Panc1 (cell line): ENCODE results near the gene RNU11.

Source experiments
- POLR2AphosphoS5 ChIP-seq: IDR thresholded peaks from 2 replicates; pipeline ENCODE4 v1.6.1; 2012; ENCODE audit warnings: mild to moderate bottlenecking, low read depth, low read length, moderate library complexity
- SIN3A ChIP-seq: IDR thresholded peaks from 2 replicates; pipeline ENCODE4 v1.6.1; 2012; ENCODE audit warnings: low read depth, mild to moderate bottlenecking, low read length, moderate library complexity, borderline replicate concordance; ENCODE audit not compliant: insufficient read depth
- TF ChIP-seq, protein P1 (sequence below), 2 experiments: IDR thresholded peaks; 2 replicates each; pipeline ENCODE4 v1.6.1; 2011 to 2012; ENCODE audit warnings: low read depth in 2 of 2, control low read depth in 1 of 2, low read length in 1 of 2, mild to moderate bottlenecking in 1 of 2, moderate library complexity in 1 of 2; ENCODE audit not compliant: insufficient read depth in 1 of 2
- TF ChIP-seq, protein P2 (sequence below): fragments of 450-650 bp; IDR thresholded peaks from 2 replicates; pipeline ENCODE4 v1.5.1; 2017; ENCODE audit warnings: mild to moderate bottlenecking

DNA sequence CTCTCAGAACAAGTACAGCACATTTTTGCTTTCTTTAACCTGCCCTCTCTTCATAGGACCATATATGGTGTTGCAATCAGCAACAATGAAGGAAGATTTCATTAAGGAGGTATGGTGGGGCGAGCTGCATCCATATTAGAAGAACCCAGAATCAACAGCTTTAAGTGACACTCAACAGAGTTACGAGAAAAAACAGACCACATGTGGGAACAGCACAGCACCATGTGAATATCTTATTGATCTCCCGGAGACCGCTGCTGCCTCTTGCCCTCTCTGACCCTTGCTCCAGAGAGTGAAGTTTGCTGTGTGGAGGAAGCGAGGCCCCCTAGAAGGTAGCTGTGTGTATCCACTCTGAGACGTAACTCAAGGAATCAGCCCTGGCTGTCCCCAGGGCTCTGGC lies 43.4 kb upstream of the RNU11 start:
- TF ChIP-seq POLR2AphosphoS5, result no peak
- TF ChIP-seq, protein P1, sequence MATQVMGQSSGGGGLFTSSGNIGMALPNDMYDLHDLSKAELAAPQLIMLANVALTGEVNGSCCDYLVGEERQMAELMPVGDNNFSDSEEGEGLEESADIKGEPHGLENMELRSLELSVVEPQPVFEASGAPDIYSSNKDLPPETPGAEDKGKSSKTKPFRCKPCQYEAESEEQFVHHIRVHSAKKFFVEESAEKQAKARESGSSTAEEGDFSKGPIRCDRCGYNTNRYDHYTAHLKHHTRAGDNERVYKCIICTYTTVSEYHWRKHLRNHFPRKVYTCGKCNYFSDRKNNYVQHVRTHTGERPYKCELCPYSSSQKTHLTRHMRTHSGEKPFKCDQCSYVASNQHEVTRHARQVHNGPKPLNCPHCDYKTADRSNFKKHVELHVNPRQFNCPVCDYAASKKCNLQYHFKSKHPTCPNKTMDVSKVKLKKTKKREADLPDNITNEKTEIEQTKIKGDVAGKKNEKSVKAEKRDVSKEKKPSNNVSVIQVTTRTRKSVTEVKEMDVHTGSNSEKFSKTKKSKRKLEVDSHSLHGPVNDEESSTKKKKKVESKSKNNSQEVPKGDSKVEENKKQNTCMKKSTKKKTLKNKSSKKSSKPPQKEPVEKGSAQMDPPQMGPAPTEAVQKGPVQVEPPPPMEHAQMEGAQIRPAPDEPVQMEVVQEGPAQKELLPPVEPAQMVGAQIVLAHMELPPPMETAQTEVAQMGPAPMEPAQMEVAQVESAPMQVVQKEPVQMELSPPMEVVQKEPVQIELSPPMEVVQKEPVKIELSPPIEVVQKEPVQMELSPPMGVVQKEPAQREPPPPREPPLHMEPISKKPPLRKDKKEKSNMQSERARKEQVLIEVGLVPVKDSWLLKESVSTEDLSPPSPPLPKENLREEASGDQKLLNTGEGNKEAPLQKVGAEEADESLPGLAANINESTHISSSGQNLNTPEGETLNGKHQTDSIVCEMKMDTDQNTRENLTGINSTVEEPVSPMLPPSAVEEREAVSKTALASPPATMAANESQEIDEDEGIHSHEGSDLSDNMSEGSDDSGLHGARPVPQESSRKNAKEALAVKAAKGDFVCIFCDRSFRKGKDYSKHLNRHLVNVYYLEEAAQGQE (IDR thresholded peaks at IDR 0.05; ENCODE audit: insufficient read depth in 1 of 2, low read depth in 2 of 2, low read length in 1 of 2), result no peak
- TF ChIP-seq, protein P2, sequence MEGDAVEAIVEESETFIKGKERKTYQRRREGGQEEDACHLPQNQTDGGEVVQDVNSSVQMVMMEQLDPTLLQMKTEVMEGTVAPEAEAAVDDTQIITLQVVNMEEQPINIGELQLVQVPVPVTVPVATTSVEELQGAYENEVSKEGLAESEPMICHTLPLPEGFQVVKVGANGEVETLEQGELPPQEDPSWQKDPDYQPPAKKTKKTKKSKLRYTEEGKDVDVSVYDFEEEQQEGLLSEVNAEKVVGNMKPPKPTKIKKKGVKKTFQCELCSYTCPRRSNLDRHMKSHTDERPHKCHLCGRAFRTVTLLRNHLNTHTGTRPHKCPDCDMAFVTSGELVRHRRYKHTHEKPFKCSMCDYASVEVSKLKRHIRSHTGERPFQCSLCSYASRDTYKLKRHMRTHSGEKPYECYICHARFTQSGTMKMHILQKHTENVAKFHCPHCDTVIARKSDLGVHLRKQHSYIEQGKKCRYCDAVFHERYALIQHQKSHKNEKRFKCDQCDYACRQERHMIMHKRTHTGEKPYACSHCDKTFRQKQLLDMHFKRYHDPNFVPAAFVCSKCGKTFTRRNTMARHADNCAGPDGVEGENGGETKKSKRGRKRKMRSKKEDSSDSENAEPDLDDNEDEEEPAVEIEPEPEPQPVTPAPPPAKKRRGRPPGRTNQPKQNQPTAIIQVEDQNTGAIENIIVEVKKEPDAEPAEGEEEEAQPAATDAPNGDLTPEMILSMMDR, result no peak
- no peak for TF ChIP-seq SIN3A
